HCT116 (cell line): ENCODE results near the gene PRSS27. TPM values are rescaled to one million over a fixed set of nuclear protein-coding genes. Genes with fewer than 3 reads are reported as not detected.

Source experiments
- ATAC-seq: fragments of 200-7000 bp; cut with Tn5 transposase; 2 replicates; pipeline ENCODE4 v1.9.1; 2020; ENCODE audit warnings: mild to moderate bottlenecking, moderate library complexity
- BruUV-seq: library from RNA; stranded (reverse); fragments of 400-500 nt; replicated peaks from 2 replicates; lab custom pipeline; 2021; lab: Mats Ljungman, UMichigan
- CTCF ChIA-PET: fragments of 300-600 bp; sonication (Branson Sonifier 250); formaldehyde crosslinking; loops from one replicate; lab custom pipeline; 2021; ENCODE audit warnings: antibody characterized with exemption; lab: Charles Lee
- POLR2A ChIA-PET: fragments of 300-600, 350-600 bp; sonication (Branson Sonifier 250); formaldehyde crosslinking; loops from one replicate; lab custom pipeline; 2021; ENCODE audit warnings: antibody characterized with exemption; lab: Charles Lee
- RAD21 ChIA-PET, 2 experiments: fragments of 300-600 bp; sonication (Branson Sonifier 250); formaldehyde crosslinking; loops; one replicate each; lab custom pipeline; 2023; ENCODE audit warnings: low total read pairs in 2 of 2; ENCODE audit not compliant: uncharacterized antibody in 2 of 2, unreplicated experiment in 2 of 2, low non-redundant PET in 1 of 2; lab: Charles Lee
- DNase-seq: peaks from one replicate; pipeline ENCODE4 v3.0.0-alpha.2; 2010; ENCODE audit warnings: low read depth, low spot score
- H2AFZ ChIP-seq: fragments of 200-600 bp; shearing (Covaris generic), sonication (generic); 2 replicates; pipeline ENCODE4 v1.6.1; 2017; ENCODE audit warnings: low read depth, mixed run types, mixed read lengths, antibody characterized with exemption, low read length; ENCODE audit not compliant: poor library complexity, severe bottlenecking
- H3K27ac ChIP-seq: 2 replicates; pipeline ENCODE4 v1.5.1; 2012; ENCODE audit warnings: low read depth, low read length
- H3K27me3 ChIP-seq: fragments of 200-600 bp; sonication (generic); 2 replicates; pipeline ENCODE4 v1.6.1; 2016; ENCODE audit warnings: mixed run types, low read length, mixed read lengths; ENCODE audit not compliant: insufficient read depth
- H3K36me3 ChIP-seq, 2 experiments: fragments of 200-500 bp in 1 of 2; fragments of 200-600 bp in 1 of 2; sonication (Bioruptor generic) in 1 of 2; sonication (generic) in 1 of 2; 2 replicates each; pipeline versions ENCODE4 v1.5.1 to v1.6.1; 2014 to 2016; ENCODE audit warnings: low read length in 2 of 2, inconsistent platforms in 1 of 2, mixed read lengths in 1 of 2, mixed run types in 1 of 2; ENCODE audit not compliant: insufficient read depth in 2 of 2, control insufficient read depth in 1 of 2
- H3K4me1 ChIP-seq, 2 experiments: fragments of 200-600 bp in 1 of 2; sonication (generic) in 1 of 2; 2 replicates each; pipeline versions ENCODE4 v1.5.1 to v1.6.1; 2012 to 2017; ENCODE audit warnings: low read length in 2 of 2, inconsistent platforms in 1 of 2, mild to moderate bottlenecking in 1 of 2, mixed read lengths in 1 of 2, mixed run types in 1 of 2, moderate library complexity in 1 of 2; ENCODE audit not compliant: insufficient read depth in 2 of 2, control insufficient read depth in 1 of 2
- H3K4me2 ChIP-seq: fragments of 200-600 bp; sonication (generic); 2 replicates; pipeline ENCODE4 v1.6.1; 2017; ENCODE audit warnings: mixed run types, low read length, mixed read lengths
- H3K4me3 ChIP-seq, 2 experiments: fragments of 200-600 bp in 1 of 2; sonication (generic) in 1 of 2; replicated peaks in 1 of 2; 2 replicates each; pipeline ENCODE4 v1.5.1; 2011 to 2016; ENCODE audit warnings: low read length in 2 of 2, control low read depth in 1 of 2, low read depth in 1 of 2, mild to moderate bottlenecking in 1 of 2, mixed read lengths in 1 of 2, mixed run types in 1 of 2
- H3K79me2 ChIP-seq: fragments of 200-600 bp; sonication (generic); 2 replicates; pipeline ENCODE4 v1.6.1; 2017; ENCODE audit warnings: mild to moderate bottlenecking, mixed run types, low read length, moderate library complexity, mixed read lengths; ENCODE audit not compliant: insufficient read depth
- H3K9ac ChIP-seq: fragments of 200-600 bp; sonication (generic); 2 replicates; pipeline ENCODE4 v1.6.1; 2016; ENCODE audit warnings: low read length, mixed read lengths
- H3K9me2 ChIP-seq: fragments of 200-600 bp; sonication (generic), shearing (Covaris generic); 2 replicates; pipeline ENCODE4 v1.6.1; 2017; ENCODE audit warnings: mixed run types, mild to moderate bottlenecking, moderate library complexity; ENCODE audit not compliant: insufficient read depth
- H3K9me3 ChIP-seq, 2 experiments: fragments of 200-500 bp in 1 of 2; fragments of 200-600 bp in 1 of 2; sonication (Bioruptor generic) in 1 of 2; sonication (generic) in 1 of 2; 2 replicates each; pipeline ENCODE4 v1.6.1; 2014 to 2017; ENCODE audit warnings: low read length in 2 of 2, mixed read lengths in 2 of 2, inconsistent platforms in 1 of 2, low read depth in 1 of 2, mild to moderate bottlenecking in 1 of 2, mixed run types in 1 of 2, moderate library complexity in 1 of 2; ENCODE audit not compliant: control insufficient read depth in 1 of 2, insufficient read depth in 1 of 2
- H4K20me1 ChIP-seq: fragments of 200-600 bp; sonication (generic), shearing (Covaris generic); 2 replicates; pipeline ENCODE4 v1.6.1; 2017; ENCODE audit warnings: mixed run types, mild to moderate bottlenecking, moderate library complexity; ENCODE audit not compliant: insufficient read depth
- CBX3 ChIP-seq: IDR thresholded peaks from 2 replicates; pipeline ENCODE4 v1.6.1; 2012; ENCODE audit warnings: low read depth
- CEBPB ChIP-seq: IDR thresholded peaks from 2 replicates; pipeline ENCODE4 v1.6.1; 2012; ENCODE audit warnings: low read depth
- CTCF ChIP-seq, 3 experiments: fragments of 200-600 bp in 1 of 3; sonication (generic) in 1 of 3; IDR thresholded peaks in 2 of 3; conservative IDR thresholded peaks in 1 of 3; 2 replicates each; pipeline ENCODE4 v1.5.1; 2012 to 2017; ENCODE audit warnings: low read depth in 2 of 3, low read length in 2 of 3, antibody characterized with exemption in 1 of 3, borderline replicate concordance in 1 of 3, control low read depth in 1 of 3, mild to moderate bottlenecking in 1 of 3, mixed read lengths in 1 of 3, mixed run types in 1 of 3, moderate library complexity in 1 of 3; ENCODE audit not compliant: insufficient read depth in 1 of 3
- EGR1 ChIP-seq: IDR thresholded peaks from 2 replicates; pipeline ENCODE4 v1.6.1; 2012; ENCODE audit warnings: low read depth
- ELF1 ChIP-seq: IDR thresholded peaks from 2 replicates; pipeline ENCODE4 v1.6.1; 2012; ENCODE audit warnings: low read depth, borderline replicate concordance
- EZH2phosphoT487 ChIP-seq: fragments of 200-600 bp; IDR thresholded peaks from 2 replicates; pipeline ENCODE4 v1.6.1; 2018; ENCODE audit warnings: antibody characterized with exemption, borderline replicate concordance
- FOSL1 ChIP-seq: IDR thresholded peaks from 2 replicates; pipeline ENCODE4 v1.6.1; 2012; ENCODE audit warnings: low read depth
- JUND ChIP-seq: IDR thresholded peaks from 2 replicates; pipeline ENCODE4 v1.6.1; 2012
- POLR2A ChIP-seq: IDR thresholded peaks from 2 replicates; pipeline ENCODE4 v1.7.0; 2011; ENCODE audit warnings: borderline replicate concordance; ENCODE audit not compliant: insufficient read depth, insufficient read length; ENCODE audit errors: extremely low read depth
- POLR2AphosphoS5 ChIP-seq: IDR thresholded peaks from 2 replicates; pipeline ENCODE4 v1.6.1; 2011; ENCODE audit warnings: mild to moderate bottlenecking, low read depth, low read length, moderate library complexity
- RAD21 ChIP-seq: IDR thresholded peaks from 2 replicates; pipeline ENCODE4 v1.6.1; 2012; ENCODE audit warnings: low read depth, mild to moderate bottlenecking
- SIN3A ChIP-seq: IDR thresholded peaks from 2 replicates; pipeline ENCODE4 v1.6.1; 2012; ENCODE audit warnings: low read depth
- SP1 ChIP-seq: IDR thresholded peaks from 2 replicates; pipeline ENCODE4 v1.6.1; 2012; ENCODE audit warnings: low read depth
- SRF ChIP-seq: IDR thresholded peaks from 2 replicates; pipeline ENCODE4 v1.6.1; 2012; ENCODE audit warnings: low read depth
- YY1 ChIP-seq: IDR thresholded peaks from 2 replicates; pipeline ENCODE4 v1.6.1; 2011; ENCODE audit warnings: low read length, low read depth, moderate library complexity, mild to moderate bottlenecking; ENCODE audit not compliant: insufficient replicate concordance; ENCODE audit errors: extremely low read depth
- ZBTB33 ChIP-seq: IDR thresholded peaks from 2 replicates; pipeline ENCODE4 v1.6.1; 2011; ENCODE audit warnings: mild to moderate bottlenecking, low read length, moderate library complexity; ENCODE audit not compliant: insufficient replicate concordance; ENCODE audit errors: extremely low read depth
- ZFX ChIP-seq: fragments of 450-650 bp; IDR thresholded peaks from 2 replicates; pipeline ENCODE4 v1.6.1; 2017
- ZNF274 ChIP-seq: fragments of 200-500 bp; sonication (Bioruptor generic); IDR thresholded peaks from 2 replicates; pipeline ENCODE4 v1.6.1; 2014; ENCODE audit warnings: mild to moderate bottlenecking, low read depth, low read length, inconsistent platforms
- intact Hi-C: fragments of 100-400 bp; cut with micrococcal nuclease; formaldehyde crosslinking; loops from 2 replicates; pipeline ENCODE4 v1.10.0; 2022
- total RNA-seq: library from RNA; stranded (reverse); gene quantifications from one replicate; pipeline ENCODE4 v1.2.1, GENCODE V29; 2021; ENCODE audit not compliant: unreplicated experiment
- TF ChIP-seq, protein P1 (sequence below): IDR thresholded peaks from 2 replicates; pipeline ENCODE4 v1.6.1; 2012
- TF ChIP-seq, protein P2 (sequence below): IDR thresholded peaks from 2 replicates; pipeline ENCODE4 v1.6.1; 2012

The PRSS27 gene
- total RNA-seq, 1 experiment from 2014 or later, result 3.3 TPM

GRCh38 chr16:2749936-2750335, 29.9 kb upstream of the PRSS27 start:
- ATAC-seq (no peak), DNase-seq (no peak)
- Histone ChIP-seq H3K36me3 (peaks cover 0 to 7% of the 10 kb centered on the region in 2 experiments; a peak in 2 of 4 replicates), H3K9ac (no peak overlapping the region), H3K4me3 (no peak overlapping the region), H3K27me3 (no peaks in the 10 kb centered on the region), H3K4me2 (no peak overlapping the region), H2AFZ (no peak overlapping the region), H4K20me1 (peaks cover 13% of the 10 kb centered on the region; the same call in 1 of the 2 replicates), H3K27ac (no peak overlapping the region), H3K4me1 (peaks cover 18 to 30% of the 10 kb centered on the region in 2 experiments), H3K9me3 (no peaks in the 10 kb centered on the region), H3K79me2 (peaks cover 38% of the 10 kb centered on the region), H3K9me2 (no peaks in the 10 kb centered on the region)
- ChIA-PET CTCF (no interaction called here), RAD21 (no interaction called here), POLR2A (no interaction called here)
- no peak for TF ChIP-seq JUND
- TF ChIP-seq, protein P1, sequence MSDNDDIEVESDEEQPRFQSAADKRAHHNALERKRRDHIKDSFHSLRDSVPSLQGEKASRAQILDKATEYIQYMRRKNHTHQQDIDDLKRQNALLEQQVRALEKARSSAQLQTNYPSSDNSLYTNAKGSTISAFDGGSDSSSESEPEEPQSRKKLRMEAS, result no peak
- TF ChIP-seq CEBPB, result no peak
- TF ChIP-seq POLR2AphosphoS5, result no peak
- no peak for TF ChIP-seq ZNF274
- TF ChIP-seq, protein P2, sequence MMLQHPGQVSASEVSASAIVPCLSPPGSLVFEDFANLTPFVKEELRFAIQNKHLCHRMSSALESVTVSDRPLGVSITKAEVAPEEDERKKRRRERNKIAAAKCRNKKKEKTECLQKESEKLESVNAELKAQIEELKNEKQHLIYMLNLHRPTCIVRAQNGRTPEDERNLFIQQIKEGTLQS, result no peak
- no peak for TF ChIP-seq YY1
- TF ChIP-seq CBX3, result no peak
- TF ChIP-seq FOSL1, result no peak
- TF ChIP-seq ELF1, result no peak
- no peak for TF ChIP-seq ZBTB33
- no peak for TF ChIP-seq POLR2A
- no peak for TF ChIP-seq ZFX
- TF ChIP-seq SRF, result no peak
- no peak for TF ChIP-seq SIN3A
- no peak for TF ChIP-seq RAD21
- TF ChIP-seq SP1, result no peak
- TF ChIP-seq CTCF (IDR thresholded peaks at IDR 0.05 in 2 of 3, conservative IDR thresholded peaks at IDR 0.05 in 1 of 3; ENCODE audit: borderline replicate concordance in 1 of 3, insufficient read depth in 1 of 3, low read depth in 2 of 3, low read length in 2 of 3), result no peak
- TF ChIP-seq EZH2phosphoT487, result no peak
- TF ChIP-seq EGR1, result no peak
- no TSS peak for BruUV-seq
- intact Hi-C loops, result no loop called here
